C4-2B (cell line): Measurements from ENCODE around the gene KCTD11.
"Not testable (repeated sequence)": the region's sequence is repeated elsewhere in the genome, so short reads cannot be mapped to it uniquely, and the experiment has no call there.

Experiments
- H3K27ac ChIP-seq: fragments of 450-650 bp; 2 replicates; pipeline ENCODE4 v1.5.1; 2017
- CTCF ChIP-seq: fragments of 450-650 bp; conservative IDR thresholded peaks from 2 replicates; pipeline ENCODE4 v1.5.1; 2017; ENCODE audit warnings: mild to moderate bottlenecking
- ZFX ChIP-seq: fragments of 450-650 bp; IDR thresholded peaks from 2 replicates; pipeline ENCODE4 v1.6.1; 2017

KCTD11 gene

DNA sequence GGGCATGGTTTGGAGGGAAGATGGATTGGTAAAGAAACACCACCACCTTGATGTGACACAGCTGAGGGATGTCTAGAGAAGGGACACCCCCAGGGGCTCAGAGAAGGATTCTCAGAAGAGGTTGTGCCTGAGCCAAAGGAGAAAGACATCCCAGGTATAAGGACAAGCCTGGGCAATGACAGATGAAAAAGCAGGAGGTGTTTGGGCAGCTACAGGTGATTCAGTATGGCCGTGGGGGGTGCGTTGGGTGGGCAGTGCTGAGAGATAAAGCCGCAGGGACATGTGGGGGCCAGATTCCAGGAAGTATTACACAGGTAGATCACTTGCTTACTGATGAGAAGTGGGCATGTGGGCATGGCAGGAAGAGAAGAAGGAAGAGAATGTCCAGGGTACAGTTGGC is 9.9 kb downstream of the KCTD11 start:
- H3K27ac ChIP-seq: no peak overlapping the region
- no peak for TF ChIP-seq CTCF
- no peak for TF ChIP-seq ZFX

DNA sequence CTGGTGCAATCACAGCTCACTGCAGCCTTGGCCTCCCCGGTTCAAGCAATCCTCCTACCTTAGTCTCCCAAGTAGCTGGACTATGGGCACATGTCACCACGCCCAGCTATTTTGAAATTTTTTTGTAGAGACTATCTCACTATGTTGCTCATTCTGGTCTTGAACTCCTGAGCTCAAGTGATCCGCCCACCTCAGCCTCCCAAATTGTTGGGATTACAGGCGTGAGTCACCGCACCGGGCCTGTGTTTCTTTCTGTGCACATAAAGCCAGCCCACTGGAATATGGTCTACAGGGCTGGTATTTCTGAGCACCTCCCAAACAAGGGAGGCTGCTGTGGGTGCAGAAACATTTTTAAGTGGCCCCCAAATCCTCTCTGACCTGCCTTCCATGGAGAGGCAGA is 11.3 kb downstream of the KCTD11 start:
- no peak for TF ChIP-seq CTCF
- no peak for TF ChIP-seq ZFX
- no peak overlapping the region for H3K27ac ChIP-seq

DNA sequence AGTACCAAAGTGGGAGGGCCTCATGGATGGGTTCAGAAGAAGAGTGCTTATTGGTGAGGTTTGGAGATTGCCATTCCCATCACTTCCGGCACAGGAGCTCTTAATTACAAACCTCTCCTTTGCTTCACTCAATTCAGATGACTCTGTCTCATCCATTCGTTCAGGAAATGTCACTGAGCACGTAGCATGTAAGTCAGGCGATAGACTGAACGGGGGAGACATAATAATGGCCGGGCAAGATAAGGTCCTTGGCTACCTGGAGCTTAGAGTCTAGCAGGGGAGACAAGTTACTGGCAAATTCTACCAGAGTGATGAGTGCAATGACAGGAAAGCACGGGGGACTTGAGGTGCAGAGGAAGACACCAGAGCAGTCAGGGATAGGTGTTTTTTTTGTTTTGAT is 14.0 kb downstream of the KCTD11 start:
- H3K27ac ChIP-seq: not testable (repeated sequence)

DNA sequence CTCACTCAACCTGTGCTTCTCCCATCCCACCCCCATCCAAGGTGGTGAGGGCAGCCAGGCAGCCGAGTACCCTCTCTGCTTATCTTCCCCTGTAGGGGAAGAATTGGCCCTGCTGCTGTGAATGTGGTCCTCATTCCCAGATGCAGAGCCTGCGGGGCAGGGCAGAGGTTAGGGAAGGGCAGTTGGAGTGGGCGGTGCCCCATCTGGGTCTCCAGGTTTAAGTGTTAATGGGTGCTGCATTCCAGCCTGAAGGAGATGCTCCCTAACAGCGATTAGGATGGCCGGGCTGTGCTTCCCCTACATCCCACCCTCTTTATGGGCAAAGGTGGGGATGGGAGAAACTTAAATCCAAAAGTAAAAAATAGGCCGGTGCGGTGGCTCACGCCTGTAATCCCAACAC is 15.1 kb downstream of the KCTD11 start:
- TF ChIP-seq CTCF: no peak
- no peak for TF ChIP-seq ZFX
- H3K27ac ChIP-seq: no peak overlapping the region

DNA sequence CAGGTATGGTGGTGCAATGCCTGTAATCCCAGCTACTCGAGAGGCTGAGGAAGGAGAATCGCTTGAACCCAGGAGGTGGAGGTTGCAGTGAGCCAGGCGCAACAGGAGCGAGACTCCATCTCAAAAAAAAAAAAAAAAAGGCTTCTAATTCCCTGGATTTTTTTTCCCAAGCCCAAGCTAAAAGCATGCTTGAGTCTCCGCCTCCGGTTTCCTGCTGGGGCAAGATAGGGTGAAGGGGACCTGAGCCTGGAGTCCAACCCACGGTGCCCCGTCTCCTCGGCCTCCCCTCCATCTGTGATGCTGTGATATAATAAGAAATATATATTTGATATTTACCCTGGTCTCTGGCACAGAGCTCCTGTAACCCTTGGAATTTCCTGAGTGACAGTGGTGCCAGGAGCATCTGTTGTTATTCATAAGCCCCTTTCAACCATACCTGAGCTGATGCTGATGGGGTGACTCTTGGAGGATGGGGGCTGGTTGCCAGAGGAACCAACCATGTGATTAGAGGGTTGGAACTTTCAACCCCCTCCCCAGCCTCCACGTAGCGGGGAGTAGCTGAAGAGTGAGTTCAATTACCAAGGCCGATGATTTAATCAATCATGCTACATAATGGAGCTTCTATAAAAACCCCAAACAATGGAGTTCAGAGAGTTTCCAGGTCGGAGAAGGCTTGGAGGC is 16.1 kb downstream of the KCTD11 start:
- H3K27ac ChIP-seq: no peak overlapping the region
- TF ChIP-seq CTCF: no peak
- TF ChIP-seq ZFX: no peak

GRCh38 chr17:7368599-7368994 is 16.6 kb downstream of the KCTD11 start:
- not testable (repeated sequence) for H3K27ac ChIP-seq

GRCh38 chr17:7369825-7370224 is 17.9 kb downstream of the KCTD11 start:
- H3K27ac ChIP-seq: no peak overlapping the region
- no peak for TF ChIP-seq ZFX
- no peak for TF ChIP-seq CTCF

DNA sequence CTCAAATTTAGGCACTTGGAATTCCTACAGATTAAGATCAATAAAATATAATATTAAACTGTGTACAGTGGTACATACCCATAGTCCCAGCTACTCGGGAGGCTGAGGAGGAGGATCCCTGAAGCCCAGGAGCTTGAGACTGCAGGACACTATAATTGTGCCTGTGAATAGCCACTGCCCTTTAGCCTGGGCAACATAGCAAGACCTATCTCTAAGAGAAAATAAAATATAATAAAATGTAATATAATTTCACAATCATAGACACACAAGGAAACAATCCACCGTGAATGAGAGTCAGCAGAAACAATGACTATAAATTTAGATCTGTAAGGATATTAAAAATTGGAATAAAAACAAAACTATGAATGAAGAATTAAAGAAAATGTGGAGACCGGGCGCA is 18.9 kb downstream of the KCTD11 start:
- H3K27ac ChIP-seq: no peak overlapping the region
- TF ChIP-seq ZFX (no peak), CTCF (no peak)
